ENCODE measurements around the gene PRX.
"Not testable (repeated sequence)": the region's sequence is repeated elsewhere in the genome, so short reads cannot be mapped to it uniquely, and the experiment has no call there.

Gene PRX

DNA sequence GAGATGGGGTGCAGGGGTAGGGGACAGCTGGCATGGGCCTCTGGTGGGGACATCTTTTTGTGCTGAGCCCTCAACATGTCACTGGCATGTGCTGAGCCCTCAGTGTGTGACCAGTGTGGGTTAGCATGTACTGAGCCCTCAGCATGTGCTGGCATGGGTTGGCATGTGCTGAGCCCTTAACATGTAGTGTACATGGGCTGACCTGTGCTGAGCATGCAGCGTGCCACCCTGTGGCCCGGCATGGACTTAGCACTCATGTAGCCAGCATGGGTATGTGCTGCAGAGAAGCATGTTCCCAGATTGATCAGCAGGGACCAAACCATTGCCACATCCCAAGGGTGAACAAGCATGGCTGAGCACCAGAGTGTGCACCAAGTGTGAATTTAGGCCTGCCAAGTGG lies 34.7 kb downstream of the PRX start:
- Histone ChIP-seq H3K9me3 (ENCODE audit: control insufficient read depth in 5 of 5, low read length in 5 of 5) (no peaks in the 10 kb centered on the region), H3K27ac (ENCODE audit: low read depth, low read length) (no peak overlapping the region), H3K9ac (ENCODE audit: low read length in 5 of 5) (no peak overlapping the region), H3K4me3 (ENCODE audit: low read depth in 1 of 5, low read length in 5 of 5) (no peak overlapping the region), H3K4me1 (ENCODE audit: control insufficient read depth in 5 of 5, insufficient read depth in 5 of 5, low read length in 5 of 5) (peaks cover 0 to 8% (median 0%) of the 10 kb centered on the region in 5 donors), H3K36me3 (ENCODE audit: control insufficient read depth in 5 of 5, insufficient read depth in 5 of 5, low read length in 5 of 5) (peaks cover 0 to 67% (median 50%) of the 10 kb centered on the region in 5 donors), H3K27me3 (ENCODE audit: control insufficient read depth in 5 of 5, insufficient read depth in 4 of 5, low read length in 5 of 5) (no peaks in the 10 kb centered on the region)

- no peak overlapping the region for H3K27ac ChIP-seq (ENCODE audit: low read depth, low read length)
- no peaks in the 10 kb centered on the region for H3K27me3 ChIP-seq (ENCODE audit: control insufficient read depth in 5 of 5, insufficient read depth in 4 of 5, low read length in 5 of 5)
- H3K9me3 ChIP-seq (ENCODE audit: control insufficient read depth in 5 of 5, low read length in 5 of 5): no peaks in the 10 kb centered on the region
- H3K36me3 ChIP-seq (ENCODE audit: control insufficient read depth in 5 of 5, insufficient read depth in 5 of 5, low read length in 5 of 5): peaks cover 0 to 72% (median 53%) of the 10 kb centered on the region in 5 donors
- no peak overlapping the region for H3K9ac ChIP-seq (ENCODE audit: low read length in 5 of 5)
- H3K4me1 ChIP-seq (ENCODE audit: control insufficient read depth in 5 of 5, insufficient read depth in 5 of 5, low read length in 5 of 5): peaks cover 0 to 8% (median 0%) of the 10 kb centered on the region in 5 donors
- no peak overlapping the region for H3K4me3 ChIP-seq (ENCODE audit: low read depth in 1 of 5, low read length in 5 of 5)
These were observed 35.2 kb downstream of the PRX start for GRCh38 chr19:40377876-40378385.

DNA sequence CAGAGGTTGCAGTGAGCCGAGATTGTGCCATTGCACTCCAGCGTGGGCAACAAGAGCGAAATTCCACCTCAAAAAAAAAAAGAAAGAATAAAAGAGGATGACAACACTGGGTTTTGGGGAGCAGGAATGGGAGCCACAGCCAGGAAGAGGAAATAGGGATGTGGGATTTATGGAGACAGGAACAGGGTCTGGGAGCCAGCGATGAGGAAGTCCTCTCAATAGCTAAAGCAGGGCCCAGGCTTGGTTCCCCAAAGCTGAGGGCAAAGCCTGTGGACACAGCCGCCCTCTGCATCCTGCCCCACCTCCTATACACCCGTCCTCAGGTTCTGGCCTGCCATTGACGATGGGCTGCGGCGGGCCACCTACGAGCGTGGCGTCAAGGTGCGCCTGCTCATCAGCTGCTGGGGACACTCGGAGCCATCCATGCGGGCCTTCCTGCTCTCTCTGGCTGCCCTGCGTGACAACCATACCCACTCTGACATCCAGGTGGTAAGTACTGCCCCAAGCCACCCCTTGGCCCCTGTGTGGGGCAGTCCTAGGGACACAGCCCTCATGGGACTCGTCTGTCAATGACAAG lies 36.8 kb downstream of the PRX start:
- Histone ChIP-seq H3K9me3 (ENCODE audit: control insufficient read depth in 5 of 5, low read length in 5 of 5) (no peaks in the 10 kb centered on the region), H3K36me3 (ENCODE audit: control insufficient read depth in 5 of 5, insufficient read depth in 5 of 5, low read length in 5 of 5) (peaks cover 0 to 87% (median 68%) of the 10 kb centered on the region in 5 donors), H3K27ac (ENCODE audit: low read depth, low read length) (no peak overlapping the region), H3K4me1 (ENCODE audit: control insufficient read depth in 5 of 5, insufficient read depth in 5 of 5, low read length in 5 of 5) (peaks cover 0 to 8% (median 0%) of the 10 kb centered on the region in 5 donors), H3K4me3 (ENCODE audit: low read depth in 1 of 5, low read length in 5 of 5) (no peak overlapping the region), H3K9ac (ENCODE audit: low read length in 5 of 5) (no peak overlapping the region), H3K27me3 (ENCODE audit: control insufficient read depth in 5 of 5, insufficient read depth in 4 of 5, low read length in 5 of 5) (no peaks in the 10 kb centered on the region)

DNA sequence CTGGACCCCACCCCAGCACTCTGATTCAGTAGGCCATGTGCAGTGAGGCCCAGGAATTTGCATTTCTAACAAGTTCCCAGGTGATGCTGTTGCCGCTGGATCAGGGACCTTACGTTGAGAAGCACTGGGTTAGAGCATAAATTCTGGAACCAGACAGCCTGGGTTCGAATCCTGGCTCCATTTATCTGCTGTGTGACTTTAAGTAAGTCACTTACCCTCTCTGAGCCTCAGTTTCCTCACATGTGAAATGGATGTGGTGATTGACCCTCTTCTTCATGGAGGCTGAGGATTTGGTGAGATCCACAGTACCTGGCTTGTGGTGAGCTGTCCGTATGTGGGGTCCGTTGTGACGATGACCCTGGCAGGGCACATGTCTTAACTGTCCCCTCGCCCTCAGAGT lies 39.1 kb downstream of the PRX start:
- no peaks in the 10 kb centered on the region for H3K9me3 ChIP-seq (ENCODE audit: control insufficient read depth in 5 of 5, low read length in 5 of 5)
- no peak overlapping the region for H3K27ac ChIP-seq (ENCODE audit: low read depth, low read length)
- H3K4me3 ChIP-seq (ENCODE audit: low read depth in 1 of 5, low read length in 5 of 5): no peak overlapping the region
- H3K9ac ChIP-seq (ENCODE audit: low read length in 5 of 5): no peak overlapping the region
- peaks cover 0 to 87% (median 73%) of the 10 kb centered on the region in 5 donors for H3K36me3 ChIP-seq (ENCODE audit: control insufficient read depth in 5 of 5, insufficient read depth in 5 of 5, low read length in 5 of 5)
- peaks cover 0 to 7% (median 0%) of the 10 kb centered on the region in 5 donors for H3K4me1 ChIP-seq (ENCODE audit: control insufficient read depth in 5 of 5, insufficient read depth in 5 of 5, low read length in 5 of 5)
- no peaks in the 10 kb centered on the region for H3K27me3 ChIP-seq (ENCODE audit: control insufficient read depth in 5 of 5, insufficient read depth in 4 of 5, low read length in 5 of 5)

DNA sequence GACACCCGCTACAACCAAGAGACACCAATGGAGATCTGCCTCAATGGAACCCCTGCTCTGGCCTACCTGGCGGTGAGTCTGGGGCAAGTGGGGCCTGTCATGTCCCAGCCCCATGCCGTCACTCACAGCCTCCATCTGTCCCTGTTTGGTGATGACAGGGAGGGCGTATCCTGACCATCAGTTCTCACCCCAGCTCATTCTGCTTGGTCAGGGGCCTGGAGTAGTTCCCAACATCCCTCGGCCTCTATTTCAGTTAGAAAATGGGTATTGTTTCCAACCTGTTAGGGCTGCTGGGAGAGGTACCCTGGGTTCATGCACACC lies 41.4 kb downstream of the PRX start:
- Histone ChIP-seq H3K4me3 (ENCODE audit: low read depth in 1 of 5, low read length in 5 of 5) (no peak overlapping the region), H3K9me3 (ENCODE audit: control insufficient read depth in 5 of 5, low read length in 5 of 5) (no peaks in the 10 kb centered on the region), H3K27me3 (ENCODE audit: control insufficient read depth in 5 of 5, insufficient read depth in 4 of 5, low read length in 5 of 5) (no peaks in the 10 kb centered on the region), H3K4me1 (ENCODE audit: control insufficient read depth in 5 of 5, insufficient read depth in 5 of 5, low read length in 5 of 5) (no peaks in the 10 kb centered on the region), H3K36me3 (ENCODE audit: control insufficient read depth in 5 of 5, insufficient read depth in 5 of 5, low read length in 5 of 5) (peaks cover 0 to 89% (median 72%) of the 10 kb centered on the region in 5 donors), H3K27ac (ENCODE audit: low read depth, low read length) (no peak overlapping the region), H3K9ac (ENCODE audit: low read length in 5 of 5) (no peak overlapping the region)

GRCh38 chr19:40370997-40371801 lies 42.0 kb downstream of the PRX start:
- peaks cover 0 to 89% (median 70%) of the 10 kb centered on the region in 5 donors for H3K36me3 ChIP-seq (ENCODE audit: control insufficient read depth in 5 of 5, insufficient read depth in 5 of 5, low read length in 5 of 5)
- no peak overlapping the region for H3K27ac ChIP-seq (ENCODE audit: low read depth, low read length)
- H3K9ac ChIP-seq (ENCODE audit: low read length in 5 of 5): no peak overlapping the region
- H3K4me1 ChIP-seq (ENCODE audit: control insufficient read depth in 5 of 5, insufficient read depth in 5 of 5, low read length in 5 of 5): peaks cover 0 to 5% (median 0%) of the 10 kb centered on the region in 5 donors
- no peaks in the 10 kb centered on the region for H3K27me3 ChIP-seq (ENCODE audit: control insufficient read depth in 5 of 5, insufficient read depth in 4 of 5, low read length in 5 of 5)
- no peaks in the 10 kb centered on the region for H3K9me3 ChIP-seq (ENCODE audit: control insufficient read depth in 5 of 5, low read length in 5 of 5)
- H3K4me3 ChIP-seq (ENCODE audit: low read depth in 1 of 5, low read length in 5 of 5): no peak overlapping the region

DNA sequence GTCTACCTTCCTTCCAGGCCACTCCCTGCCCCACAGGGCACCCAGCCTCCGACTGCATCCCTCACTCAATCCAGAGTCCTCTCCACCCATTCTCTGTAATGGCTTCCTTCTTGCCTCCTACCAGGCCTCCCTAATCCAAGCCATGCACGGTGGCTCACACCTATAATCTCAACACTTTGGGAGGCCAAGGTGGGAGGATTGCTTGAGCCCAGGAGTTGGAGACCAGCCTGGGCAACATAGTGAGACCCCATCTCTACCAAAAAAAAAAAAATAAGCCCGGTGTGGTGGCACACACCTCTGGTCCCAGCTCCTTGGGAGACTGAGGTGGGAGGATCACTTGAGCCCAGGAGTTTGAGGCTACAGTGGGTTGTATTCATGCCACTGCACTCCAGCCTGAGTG lies 42.9 kb downstream of the PRX start:
- not testable (repeated sequence) for H3K27me3 ChIP-seq (ENCODE audit: control insufficient read depth in 5 of 5, insufficient read depth in 4 of 5, low read length in 5 of 5); H3K4me1 ChIP-seq (ENCODE audit: control insufficient read depth in 5 of 5, insufficient read depth in 5 of 5, low read length in 5 of 5)
- H3K36me3 ChIP-seq (ENCODE audit: control insufficient read depth in 5 of 5, insufficient read depth in 5 of 5, low read length in 5 of 5): peaks cover 0 to 82% (median 70%) of the 10 kb centered on the region in 5 donors

GRCh38 chr19:40369797-40370196 lies 43.4 kb downstream of the PRX start:
- no peaks in the 10 kb centered on the region for H3K27me3 ChIP-seq (ENCODE audit: control insufficient read depth in 5 of 5, insufficient read depth in 4 of 5, low read length in 5 of 5)
- peaks cover 0 to 13% (median 7%) of the 10 kb centered on the region in 5 donors for H3K4me1 ChIP-seq (ENCODE audit: control insufficient read depth in 5 of 5, insufficient read depth in 5 of 5, low read length in 5 of 5)
- peaks cover 0 to 82% (median 69%) of the 10 kb centered on the region in 5 donors for H3K36me3 ChIP-seq (ENCODE audit: control insufficient read depth in 5 of 5, insufficient read depth in 5 of 5, low read length in 5 of 5)
- no peak overlapping the region for H3K4me3 ChIP-seq (ENCODE audit: low read depth in 1 of 5, low read length in 5 of 5)
- no peaks in the 10 kb centered on the region for H3K9me3 ChIP-seq (ENCODE audit: control insufficient read depth in 5 of 5, low read length in 5 of 5)
- H3K27ac ChIP-seq (ENCODE audit: low read depth, low read length): no peak overlapping the region
- no peak overlapping the region for H3K9ac ChIP-seq (ENCODE audit: low read length in 5 of 5)

More for the DNA sequence above, 42.9 kb downstream of the PRX start:
- H3K9ac ChIP-seq (ENCODE audit: low read length in 5 of 5); H3K4me3 ChIP-seq (ENCODE audit: low read depth in 1 of 5, low read length in 5 of 5); H3K27ac ChIP-seq (ENCODE audit: low read depth, low read length); H3K9me3 ChIP-seq (ENCODE audit: control insufficient read depth in 5 of 5, low read length in 5 of 5): not testable (repeated sequence)

DNA sequence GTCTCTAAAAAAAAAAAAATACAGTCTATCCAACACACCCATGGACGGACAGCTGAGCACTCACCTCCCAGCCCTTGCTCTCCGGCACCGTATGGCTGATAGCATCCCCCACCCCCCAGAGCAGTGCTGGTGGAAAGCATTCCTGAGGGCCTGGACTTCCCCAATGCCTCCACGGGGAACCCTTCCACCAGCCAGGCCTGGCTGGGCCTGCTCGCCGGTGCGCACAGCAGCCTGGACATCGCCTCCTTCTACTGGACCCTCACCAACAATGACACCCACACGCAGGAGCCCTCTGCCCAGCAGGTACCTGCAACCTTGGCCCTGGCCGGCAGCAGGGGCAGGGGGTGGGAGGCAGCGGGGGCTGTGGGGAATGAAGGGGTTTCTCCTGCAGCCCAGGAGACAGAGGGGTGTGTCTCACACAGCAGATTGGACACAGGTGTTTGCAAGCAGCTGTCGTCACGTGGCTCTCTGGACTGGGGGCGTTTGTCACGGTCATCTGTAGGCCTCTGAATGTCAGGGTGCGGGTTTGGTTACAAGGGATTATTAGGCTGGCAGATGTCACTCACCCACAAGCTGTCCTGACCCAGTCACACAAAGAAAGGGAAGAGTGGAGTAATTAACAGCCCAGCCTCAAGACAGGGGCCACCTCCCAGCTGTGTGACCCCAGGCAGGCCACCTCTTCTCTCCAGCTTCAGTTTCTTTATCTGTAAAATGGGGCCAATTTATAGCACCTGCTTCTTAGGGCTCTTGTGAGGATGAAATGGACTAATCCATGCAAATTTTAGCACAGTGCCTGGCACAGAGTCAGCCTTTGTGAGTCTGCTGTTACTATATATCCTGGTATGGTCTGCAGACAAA lies 45.4 kb downstream of the PRX start:
- H3K4me3 ChIP-seq (ENCODE audit: low read depth in 1 of 5, low read length in 5 of 5): no peak overlapping the region
- H3K36me3 ChIP-seq (ENCODE audit: control insufficient read depth in 5 of 5, insufficient read depth in 5 of 5, low read length in 5 of 5): peaks cover 0 to 66% (median 55%) of the 10 kb centered on the region in 5 donors
- no peak overlapping the region for H3K27ac ChIP-seq (ENCODE audit: low read depth, low read length)
- no peaks in the 10 kb centered on the region for H3K27me3 ChIP-seq (ENCODE audit: control insufficient read depth in 5 of 5, insufficient read depth in 4 of 5, low read length in 5 of 5)
- H3K9me3 ChIP-seq (ENCODE audit: control insufficient read depth in 5 of 5, low read length in 5 of 5): no peaks in the 10 kb centered on the region
- peaks cover 0 to 14% (median 7%) of the 10 kb centered on the region in 5 donors for H3K4me1 ChIP-seq (ENCODE audit: control insufficient read depth in 5 of 5, insufficient read depth in 5 of 5, low read length in 5 of 5)
- H3K9ac ChIP-seq (ENCODE audit: low read length in 5 of 5): no peak overlapping the region

All from subcutaneous abdominal adipose tissue (tissue), 5 donors.